RWPE1 (cell line): ENCODE measurements around the gene PTTG2.
A peak's percentile ranks its signal among the peaks of the same experiment; 100 is the strongest.

Source experiments
- CTCF ChIA-PET: fragments of 350-600 bp; sonication (Branson Sonifier 250); formaldehyde crosslinking; extraction: SDS; loops from one replicate; lab custom pipeline; 2021; lab: Yijun Ruan, JAX
- POLR2A ChIA-PET: fragments of 400-600 bp; formaldehyde crosslinking; extraction: SDS; loops from one replicate; lab custom pipeline; 2020; ENCODE audit warnings: antibody characterized with exemption; ENCODE audit not compliant: low non-redundant PET; lab: Yijun Ruan, JAX
- DNase-seq: peaks from one replicate; pipeline ENCODE4 v3.0.0; 2012; ENCODE audit warnings: low spot score
- H3K27ac ChIP-seq: fragments of 450-650 bp; 2 replicates; pipeline ENCODE4 v1.5.1; 2017
- CTCF ChIP-seq: fragments of 450-650 bp; conservative IDR thresholded peaks from 2 replicates; pipeline ENCODE4 v1.5.1; 2017; ENCODE audit warnings: low read depth, mild to moderate bottlenecking

The PTTG2 gene

GRCh38 chr4:37998226-37998625 is 38.0 kb downstream of the PTTG2 start:
- ChIA-PET POLR2A (no interaction called here), CTCF (no interaction called here)
- no peak overlapping the region for H3K27ac ChIP-seq
- DNase-seq: no peak
- TF ChIP-seq CTCF: no peak

GRCh38 chr4:37999000-37999716 is 39.0 kb downstream of the PTTG2 start:
- CTCF ChIA-PET: no interaction called here
- TF ChIP-seq CTCF: no peak
- no peak for DNase-seq
- POLR2A ChIA-PET: no interaction called here
- no peak overlapping the region for H3K27ac ChIP-seq

- no peak overlapping the region for H3K27ac ChIP-seq
- ChIA-PET POLR2A (no interaction called here), CTCF (no interaction called here)
Observed at GRCh38 chr4:37999965-38000364, 39.8 kb downstream of the PTTG2 start.

GRCh38 chr4:38001927-38002326 is 41.7 kb downstream of the PTTG2 start:
- no peak for DNase-seq
- no peak overlapping the region for H3K27ac ChIP-seq
- POLR2A ChIA-PET: no interaction called here
- CTCF ChIA-PET: no interaction called here
- TF ChIP-seq CTCF: no peak

More at GRCh38 chr4:37999965-38000364, 39.8 kb downstream of the PTTG2 start:
- no peak for DNase-seq
- TF ChIP-seq CTCF: no peak

GRCh38 chr4:38002451-38003071 is 42.4 kb downstream of the PTTG2 start:
- DNase-seq: peak; percentile 11
- no peak for TF ChIP-seq CTCF
- ChIA-PET CTCF (interaction anchor here (0.8 kb wide), 1 partner anchor 17 kb away, joined by 3 read pairs; no protein-coding TSS in a partner anchor), POLR2A (no interaction called here)
- H3K27ac ChIP-seq: no peak overlapping the region

- CTCF ChIA-PET: interaction anchor here (0.8 kb wide), 1 partner anchor 16 kb away, joined by 3 read pairs; no protein-coding TSS in a partner anchor
Observed at GRCh38 chr4:38003102-38003501, 42.9 kb downstream of the PTTG2 start.

More at GRCh38 chr4:38003102-38003501, 42.9 kb downstream of the PTTG2 start:
- H3K27ac ChIP-seq: no peak overlapping the region
- no peak for DNase-seq
- POLR2A ChIA-PET: no interaction called here
- TF ChIP-seq CTCF: no peak
